Ishikawa (cell line): ENCODE data around the gene LRRC74A.

Source experiments
- CEBPB ChIP-seq: IDR thresholded peaks from 2 replicates; pipeline ENCODE4 v1.6.1; 2012
- CREB1 ChIP-seq: IDR thresholded peaks from 2 replicates; pipeline ENCODE4 v1.6.1; 2012; ENCODE audit warnings: low read depth
- EGR1 ChIP-seq: IDR thresholded peaks from 2 replicates; pipeline ENCODE4 v1.6.1; 2012
- EP300 ChIP-seq: IDR thresholded peaks from 2 replicates; pipeline ENCODE4 v1.6.1; 2012; ENCODE audit warnings: borderline replicate concordance
- FOXM1 ChIP-seq: IDR thresholded peaks from 2 replicates; pipeline ENCODE4 v1.6.1; 2012; ENCODE audit warnings: low read depth, borderline replicate concordance
- NFIC ChIP-seq: IDR thresholded peaks from 2 replicates; pipeline ENCODE4 v1.6.1; 2012
- RAD21 ChIP-seq: IDR thresholded peaks from 2 replicates; pipeline ENCODE4 v1.6.1; 2012; ENCODE audit warnings: low read depth
- TAF1 ChIP-seq: IDR thresholded peaks from 2 replicates; pipeline ENCODE4 v1.6.1; 2012; ENCODE audit warnings: low read depth, mild to moderate bottlenecking
- TCF12 ChIP-seq: IDR thresholded peaks from 2 replicates; pipeline ENCODE4 v1.6.1; 2012; ENCODE audit warnings: low read depth
- TEAD4 ChIP-seq: IDR thresholded peaks from 2 replicates; pipeline ENCODE4 v1.6.1; 2012
- YY1 ChIP-seq: IDR thresholded peaks from 2 replicates; pipeline ENCODE4 v1.6.1; 2012; ENCODE audit warnings: low read depth
- ZBTB7A ChIP-seq: IDR thresholded peaks from 2 replicates; pipeline ENCODE4 v1.6.1; 2012; ENCODE audit warnings: low read depth
- TF ChIP-seq, protein P1 (sequence below): IDR thresholded peaks from 2 replicates; pipeline ENCODE4 v1.6.1; 2012
- TF ChIP-seq, protein P2 (sequence below): IDR thresholded peaks from 2 replicates; pipeline ENCODE4 v1.6.1; 2012
- TF ChIP-seq, protein P3 (sequence below): IDR thresholded peaks from 2 replicates; pipeline ENCODE4 v1.6.1; 2012; ENCODE audit warnings: low read depth, mild to moderate bottlenecking

Gene LRRC74A

DNA sequence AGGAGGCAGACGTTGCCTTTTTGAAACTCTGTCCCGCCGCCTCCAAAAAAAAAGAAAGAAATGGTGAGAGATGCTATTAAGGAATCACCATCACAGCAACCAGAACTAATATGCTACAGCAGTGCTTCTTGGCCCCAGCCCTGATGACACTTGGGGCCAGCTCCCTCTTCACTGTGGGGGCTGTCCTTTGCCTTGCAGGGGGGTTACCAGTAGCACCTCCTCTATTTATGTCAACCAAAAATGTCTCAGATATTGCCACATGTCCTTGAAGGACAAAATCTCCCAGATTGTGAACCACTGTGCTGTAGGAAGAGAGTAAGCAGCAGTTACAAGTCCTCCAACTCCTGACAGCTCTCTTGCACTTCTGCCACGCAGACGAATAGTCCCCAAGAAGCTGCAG, 76.4 kb downstream of the LRRC74A start:
- TF ChIP-seq NFIC (no peak), CEBPB (no peak), TEAD4 (no peak), TCF12 (no peak), EP300 (no peak), CREB1 (no peak), YY1 (no peak), TAF1 (no peak), ZBTB7A (no peak), EGR1 (no peak)
- TF ChIP-seq, protein P1, sequence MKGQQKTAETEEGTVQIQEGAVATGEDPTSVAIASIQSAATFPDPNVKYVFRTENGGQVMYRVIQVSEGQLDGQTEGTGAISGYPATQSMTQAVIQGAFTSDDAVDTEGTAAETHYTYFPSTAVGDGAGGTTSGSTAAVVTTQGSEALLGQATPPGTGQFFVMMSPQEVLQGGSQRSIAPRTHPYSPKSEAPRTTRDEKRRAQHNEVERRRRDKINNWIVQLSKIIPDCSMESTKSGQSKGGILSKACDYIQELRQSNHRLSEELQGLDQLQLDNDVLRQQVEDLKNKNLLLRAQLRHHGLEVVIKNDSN: no peak

DNA sequence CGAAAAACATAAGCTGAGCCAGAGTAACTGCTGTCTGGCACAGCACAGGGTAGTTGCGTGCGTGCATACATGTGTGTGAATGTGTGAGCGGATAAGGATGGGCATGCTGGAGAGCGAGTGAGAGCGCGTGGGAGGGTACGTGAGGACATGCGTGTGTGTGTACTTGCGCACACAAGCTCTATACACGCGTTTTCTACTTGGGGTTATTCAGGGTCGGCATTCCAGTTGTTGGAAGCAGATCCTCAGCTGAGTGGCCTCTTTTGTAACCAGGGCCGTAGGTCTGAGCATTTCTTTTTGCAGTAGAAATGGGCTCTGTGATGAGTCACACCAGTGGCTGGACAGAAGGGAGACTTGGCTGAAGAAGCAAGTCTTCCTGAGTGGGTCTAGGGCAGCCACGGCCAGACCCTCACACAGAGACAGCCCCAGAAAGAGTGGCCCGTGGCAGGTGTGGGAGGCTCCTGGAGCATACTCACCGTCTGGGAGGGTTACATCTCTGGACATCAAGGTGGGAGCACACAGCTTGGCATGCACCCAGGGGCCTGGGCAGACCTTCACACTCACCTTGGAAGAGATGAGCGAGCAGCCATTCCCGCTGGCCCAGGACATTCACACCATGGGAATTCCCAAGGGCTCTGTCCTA, 78.0 kb downstream of the LRRC74A start:
- TF ChIP-seq, protein P2, sequence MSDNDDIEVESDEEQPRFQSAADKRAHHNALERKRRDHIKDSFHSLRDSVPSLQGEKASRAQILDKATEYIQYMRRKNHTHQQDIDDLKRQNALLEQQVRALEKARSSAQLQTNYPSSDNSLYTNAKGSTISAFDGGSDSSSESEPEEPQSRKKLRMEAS: no peak
- TF ChIP-seq CREB1 (no peak), YY1 (no peak), CEBPB (no peak), NFIC (no peak), TEAD4 (no peak), EP300 (no peak), EGR1 (no peak), ZBTB7A (no peak)
- TF ChIP-seq, protein P3, sequence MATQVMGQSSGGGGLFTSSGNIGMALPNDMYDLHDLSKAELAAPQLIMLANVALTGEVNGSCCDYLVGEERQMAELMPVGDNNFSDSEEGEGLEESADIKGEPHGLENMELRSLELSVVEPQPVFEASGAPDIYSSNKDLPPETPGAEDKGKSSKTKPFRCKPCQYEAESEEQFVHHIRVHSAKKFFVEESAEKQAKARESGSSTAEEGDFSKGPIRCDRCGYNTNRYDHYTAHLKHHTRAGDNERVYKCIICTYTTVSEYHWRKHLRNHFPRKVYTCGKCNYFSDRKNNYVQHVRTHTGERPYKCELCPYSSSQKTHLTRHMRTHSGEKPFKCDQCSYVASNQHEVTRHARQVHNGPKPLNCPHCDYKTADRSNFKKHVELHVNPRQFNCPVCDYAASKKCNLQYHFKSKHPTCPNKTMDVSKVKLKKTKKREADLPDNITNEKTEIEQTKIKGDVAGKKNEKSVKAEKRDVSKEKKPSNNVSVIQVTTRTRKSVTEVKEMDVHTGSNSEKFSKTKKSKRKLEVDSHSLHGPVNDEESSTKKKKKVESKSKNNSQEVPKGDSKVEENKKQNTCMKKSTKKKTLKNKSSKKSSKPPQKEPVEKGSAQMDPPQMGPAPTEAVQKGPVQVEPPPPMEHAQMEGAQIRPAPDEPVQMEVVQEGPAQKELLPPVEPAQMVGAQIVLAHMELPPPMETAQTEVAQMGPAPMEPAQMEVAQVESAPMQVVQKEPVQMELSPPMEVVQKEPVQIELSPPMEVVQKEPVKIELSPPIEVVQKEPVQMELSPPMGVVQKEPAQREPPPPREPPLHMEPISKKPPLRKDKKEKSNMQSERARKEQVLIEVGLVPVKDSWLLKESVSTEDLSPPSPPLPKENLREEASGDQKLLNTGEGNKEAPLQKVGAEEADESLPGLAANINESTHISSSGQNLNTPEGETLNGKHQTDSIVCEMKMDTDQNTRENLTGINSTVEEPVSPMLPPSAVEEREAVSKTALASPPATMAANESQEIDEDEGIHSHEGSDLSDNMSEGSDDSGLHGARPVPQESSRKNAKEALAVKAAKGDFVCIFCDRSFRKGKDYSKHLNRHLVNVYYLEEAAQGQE: no peak

DNA sequence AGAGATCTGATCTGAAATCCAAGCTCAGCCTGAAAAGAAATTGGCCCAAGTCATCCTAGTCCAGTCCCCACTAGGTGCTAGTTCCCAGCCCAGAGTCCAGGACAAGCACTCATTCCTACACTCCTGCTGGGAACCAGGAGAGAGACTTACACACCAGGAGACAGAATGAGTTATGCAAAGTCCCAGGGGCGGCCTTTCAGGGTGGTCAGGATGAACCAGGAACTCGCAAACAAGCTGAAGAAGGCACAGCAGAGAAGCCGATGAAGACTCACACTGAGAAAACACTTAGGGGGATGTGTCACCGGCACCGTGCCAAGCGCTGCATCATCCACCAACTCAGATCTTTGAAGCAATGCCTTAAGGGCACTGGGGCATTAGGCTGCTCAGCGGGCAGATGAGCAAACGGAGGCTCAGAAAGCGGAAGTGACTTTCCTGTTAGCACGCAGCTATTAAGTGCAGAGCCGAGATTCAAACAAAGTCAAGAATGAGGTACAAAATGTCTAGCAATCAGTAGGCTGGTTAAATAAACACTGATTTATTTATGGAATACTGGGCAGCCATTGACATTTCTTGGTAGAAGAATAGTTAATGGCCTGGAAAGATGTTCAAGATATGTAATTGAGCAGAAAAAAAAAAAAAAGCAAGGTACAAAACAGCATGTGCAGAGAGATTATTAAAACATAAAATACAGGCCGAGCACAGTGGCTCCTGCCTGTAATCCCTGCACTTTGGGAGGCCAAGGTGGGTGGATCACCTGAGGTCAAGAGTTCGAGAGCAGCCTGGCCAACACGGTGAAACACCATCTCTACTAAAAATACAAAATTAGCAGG, 78.7 kb downstream of the LRRC74A start:
- TF ChIP-seq TEAD4 (no peak), NFIC (0 out of 2 replicates have a peak, but pooled peaks have one; percentile 22)

DNA sequence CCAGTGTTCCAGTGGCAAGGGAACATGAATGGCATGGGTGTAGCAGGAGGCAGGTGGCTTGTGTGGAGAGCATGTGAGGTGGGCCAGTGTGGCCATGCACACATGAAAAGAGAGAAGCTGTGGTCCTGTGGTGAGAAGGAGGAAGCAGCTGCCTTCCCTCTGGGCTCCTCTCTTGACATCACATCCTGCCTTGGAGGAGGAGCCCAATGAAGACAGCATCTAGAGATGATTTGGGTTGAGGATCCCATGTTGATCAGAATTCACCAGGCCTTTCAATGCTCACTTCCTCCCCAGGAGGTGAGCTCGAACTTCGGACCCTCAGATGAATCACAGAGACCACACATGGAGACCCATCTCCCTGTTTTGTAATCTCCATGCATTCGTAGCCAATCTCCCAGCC, 82.6 kb downstream of the LRRC74A start:
- TF ChIP-seq TAF1 (no peak), ZBTB7A (no peak), TEAD4 (no peak), CEBPB (no peak), NFIC (no peak), YY1 (no peak), EGR1 (no peak), CREB1 (no peak), FOXM1 (no peak), EP300 (no peak), RAD21 (no peak)
- TF ChIP-seq, protein P1: no peak
- TF ChIP-seq, protein P2: no peak
- TF ChIP-seq, protein P3: no peak

DNA sequence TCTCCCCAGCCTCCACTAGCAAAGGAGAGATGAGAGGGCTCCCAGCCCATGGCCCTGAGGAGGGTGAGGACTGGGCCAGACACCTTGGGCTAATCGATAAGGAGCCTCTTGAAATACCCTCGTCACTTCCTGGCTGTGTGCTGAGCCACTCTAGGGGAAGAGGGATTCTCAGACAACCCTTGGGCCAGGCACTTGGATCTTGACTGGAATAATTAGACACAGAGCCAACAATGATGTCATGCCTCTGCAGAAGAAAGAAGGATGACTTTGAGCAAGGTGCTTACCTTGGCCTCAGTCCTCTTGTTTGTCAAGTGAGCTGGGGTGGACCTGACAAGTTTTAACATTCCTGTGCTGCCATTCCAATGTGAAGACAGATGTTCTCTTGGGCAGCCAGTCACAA, 83.1 kb downstream of the LRRC74A start:
- TF ChIP-seq FOXM1: no peak
- TF ChIP-seq CEBPB: no peak
- no peak for TF ChIP-seq TAF1
- TF ChIP-seq, protein P1: no peak

DNA sequence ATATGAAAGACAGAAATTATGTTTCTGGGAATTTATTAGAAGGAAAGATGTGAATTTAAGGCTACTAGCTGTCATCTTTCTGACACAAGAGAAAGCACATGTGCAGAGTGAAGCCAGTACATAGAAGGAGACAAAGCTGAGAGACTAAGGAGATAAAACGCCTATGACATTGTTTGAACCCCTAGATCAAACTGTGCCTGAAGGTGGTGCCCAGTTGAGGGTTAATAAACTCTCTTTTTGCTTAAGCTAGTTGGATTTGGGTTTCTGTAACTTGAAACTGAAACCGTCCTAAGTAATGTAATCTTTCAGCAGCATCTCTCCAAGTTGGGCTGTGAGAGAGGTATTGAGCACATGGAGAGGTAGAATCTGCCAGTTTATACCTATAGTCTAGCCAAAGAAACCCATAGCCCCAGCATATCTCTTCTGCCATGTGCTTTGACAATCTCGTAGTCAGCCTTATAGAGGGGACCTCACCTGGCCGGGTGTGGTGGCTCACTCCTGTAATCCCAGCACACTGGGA, 84.2 kb downstream of the LRRC74A start:
- TF ChIP-seq RAD21 (no peak), ZBTB7A (no peak), CREB1 (no peak), NFIC (no peak)
- TF ChIP-seq, protein P3: no peak
